NCI-H345 (cell line): ENCODE data around the gene MND1.
A peak's percentile ranks its signal among the peaks of the same experiment; 100 is the strongest.

Source experiments
- DNase-seq: peaks from one replicate; lab custom pipeline; 2025; lab: John Stamatoyannopoulos, UW

Gene MND1

GRCh38 chr4:153344131-153345011 is at the start of gene MND1:
MND1 (plus strand) TSS chr4:153344688; CDS start chr4:153344738, 50 bp downstream.
- peak; percentile 82 for DNase-seq

GRCh38 chr4:153295131-153295755 is 49.2 kb upstream of the MND1 start:
- no peak for DNase-seq

- no peak for DNase-seq
These were observed 48.3 kb upstream of the MND1 start for GRCh38 chr4:153296040-153296823.

- no peak for DNase-seq
These were observed 47.4 kb upstream of the MND1 start for GRCh38 chr4:153297116-153297515.

GRCh38 chr4:153310793-153311192 is 33.7 kb upstream of the MND1 start:
- DNase-seq = no peak

GRCh38 chr4:153314915-153315314 is 29.6 kb upstream of the MND1 start:
- DNase-seq = no peak

GRCh38 chr4:153318696-153319320 is 25.7 kb upstream of the MND1 start:
- DNase-seq = peak; percentile 53

- DNase-seq = no peak
These were observed 21.7 kb upstream of the MND1 start for GRCh38 chr4:153322791-153323190.

- DNase-seq = no peak
These were observed 20.4 kb upstream of the MND1 start for GRCh38 chr4:153324046-153324445.

GRCh38 chr4:153325558-153325957 is 18.9 kb upstream of the MND1 start:
- DNase-seq = no peak

GRCh38 chr4:153326513-153326912 is 18.0 kb upstream of the MND1 start:
- DNase-seq = no peak

- no peak for DNase-seq
These were observed 17.2 kb upstream of the MND1 start for GRCh38 chr4:153327247-153327646.

GRCh38 chr4:153332936-153333335 is 11.6 kb upstream of the MND1 start:
- no peak for DNase-seq

GRCh38 chr4:153333874-153334273 is 10.6 kb upstream of the MND1 start:
- DNase-seq = no peak

GRCh38 chr4:153335665-153336064 is 8.8 kb upstream of the MND1 start:
- no peak for DNase-seq

- no peak for DNase-seq
These were observed 6.8 kb upstream of the MND1 start for GRCh38 chr4:153337686-153338085.

GRCh38 chr4:153341575-153342090 is 2.9 kb upstream of the MND1 start:
- no peak for DNase-seq

GRCh38 chr4:153342751-153343552 is 1.5 kb upstream of the MND1 start:
- DNase-seq = no peak

GRCh38 chr4:153345012-153345981 is 809 bp downstream of the MND1 start:
- DNase-seq = peak; percentile 23

GRCh38 chr4:153346031-153346430 is 1.5 kb downstream of the MND1 start:
- no peak for DNase-seq
